Measurements from ENCODE around the gene RPS15.

The RPS15 gene

DNA sequence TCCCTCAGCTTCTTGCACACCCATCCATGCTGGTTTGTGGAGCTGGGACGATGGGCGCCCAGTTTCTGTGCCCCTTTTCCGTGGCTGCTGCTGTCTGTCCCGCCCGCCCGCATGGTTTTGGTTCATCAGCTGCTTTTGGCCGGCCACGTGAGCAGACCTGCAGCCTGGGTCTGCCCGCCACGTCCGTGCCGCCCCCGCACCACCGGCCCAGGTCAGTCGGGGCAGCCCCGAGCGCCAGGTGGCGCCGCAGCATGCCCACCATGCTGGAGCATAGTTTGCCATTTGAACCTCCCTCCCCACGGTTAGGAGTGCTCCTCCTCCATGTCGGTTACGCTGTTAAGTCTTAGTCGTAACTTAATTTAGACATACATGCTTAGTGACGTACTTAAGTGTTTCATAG is 15.3 kb upstream of the RPS15 start:
- Histone ChIP-seq H3K9me3 (replicated peaks; ENCODE audit: insufficient read depth, low read length) (no peaks in the 10 kb centered on the region), H3K36me3 (replicated peaks; ENCODE audit: insufficient read depth, low read length) (peaks cover 46% of the 10 kb centered on the region), H3K4me1 (ENCODE audit: low read length) (no peaks in the 10 kb centered on the region), H3K9me2 (replicated peaks; ENCODE audit: insufficient read depth, low read length) (no peaks in the 10 kb centered on the region), H3K79me2 (ENCODE audit: low read length) (peaks cover 88% of the 10 kb centered on the region), H3K27ac (ENCODE audit: low read length) (no peak overlapping the region), H3K4me2 (ENCODE audit: low read depth, low read length) (no peak overlapping the region), H3F3A (ENCODE audit: insufficient read depth, low read length) (peaks cover 4% of the 10 kb centered on the region; the same call in 1 of the 2 replicates), H3K4me3 (ENCODE audit: low read length) (no peak overlapping the region), H2AFZ (ENCODE audit: low read length) (no peak overlapping the region), H3K9ac (ENCODE audit: low read length) (no peak overlapping the region), H4K20me1 (ENCODE audit: insufficient read depth, low read length) (peaks cover 20% of the 10 kb centered on the region), H3K27me3 (replicated peaks; ENCODE audit: insufficient read depth, low read length) (no peaks in the 10 kb centered on the region)
- TF ChIP-seq EZH2 (optimal IDR thresholded peaks at IDR 0.05; ENCODE audit: low read depth, low read length) (no peak), EZH2phosphoT487 (IDR thresholded peaks at IDR 0.05; ENCODE audit: low read length) (no peak)
- TF ChIP-seq, protein P1, sequence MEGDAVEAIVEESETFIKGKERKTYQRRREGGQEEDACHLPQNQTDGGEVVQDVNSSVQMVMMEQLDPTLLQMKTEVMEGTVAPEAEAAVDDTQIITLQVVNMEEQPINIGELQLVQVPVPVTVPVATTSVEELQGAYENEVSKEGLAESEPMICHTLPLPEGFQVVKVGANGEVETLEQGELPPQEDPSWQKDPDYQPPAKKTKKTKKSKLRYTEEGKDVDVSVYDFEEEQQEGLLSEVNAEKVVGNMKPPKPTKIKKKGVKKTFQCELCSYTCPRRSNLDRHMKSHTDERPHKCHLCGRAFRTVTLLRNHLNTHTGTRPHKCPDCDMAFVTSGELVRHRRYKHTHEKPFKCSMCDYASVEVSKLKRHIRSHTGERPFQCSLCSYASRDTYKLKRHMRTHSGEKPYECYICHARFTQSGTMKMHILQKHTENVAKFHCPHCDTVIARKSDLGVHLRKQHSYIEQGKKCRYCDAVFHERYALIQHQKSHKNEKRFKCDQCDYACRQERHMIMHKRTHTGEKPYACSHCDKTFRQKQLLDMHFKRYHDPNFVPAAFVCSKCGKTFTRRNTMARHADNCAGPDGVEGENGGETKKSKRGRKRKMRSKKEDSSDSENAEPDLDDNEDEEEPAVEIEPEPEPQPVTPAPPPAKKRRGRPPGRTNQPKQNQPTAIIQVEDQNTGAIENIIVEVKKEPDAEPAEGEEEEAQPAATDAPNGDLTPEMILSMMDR (IDR thresholded peaks at IDR 0.05; ENCODE audit: low read length), result no peak
- DNase-seq, result no peak

DNA sequence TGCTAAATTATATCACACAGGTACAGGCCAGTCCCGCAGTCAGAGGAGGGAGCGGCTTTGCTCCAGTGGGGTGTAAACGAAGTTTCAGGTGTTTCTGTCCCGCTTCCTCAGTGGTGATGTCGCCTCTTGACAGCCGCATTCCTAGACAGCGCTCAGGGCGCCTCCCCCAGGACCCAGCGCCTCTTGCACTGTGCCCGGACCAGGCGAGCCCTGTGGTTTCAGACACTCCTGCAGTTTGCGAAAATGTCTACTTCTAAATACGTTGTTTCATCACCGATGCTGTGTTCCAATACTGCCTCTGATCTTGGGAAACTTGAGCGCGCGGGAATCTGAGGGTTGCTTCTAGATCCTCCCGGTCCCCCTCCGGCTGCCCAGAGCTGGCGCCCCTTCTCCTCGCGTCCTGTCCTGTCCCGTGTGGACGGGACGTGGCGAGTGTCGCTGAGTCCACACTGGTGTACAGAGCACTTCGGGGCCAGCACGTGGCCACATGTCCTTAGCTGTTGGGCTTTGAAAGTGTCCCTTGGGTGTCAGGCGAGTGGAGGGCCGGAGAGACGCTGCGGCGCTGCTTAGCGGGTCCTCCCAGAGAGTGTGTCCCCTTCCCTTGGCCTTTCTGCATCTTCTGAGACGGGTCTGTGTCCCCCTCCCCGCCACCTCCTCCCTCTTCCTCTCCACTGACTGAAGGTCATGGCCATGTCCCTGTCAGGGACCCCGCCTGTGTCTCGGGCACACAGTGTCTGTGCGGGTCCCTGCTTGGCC is 14.6 kb upstream of the RPS15 start:
- no peak for TF ChIP-seq EZH2phosphoT487 (IDR thresholded peaks at IDR 0.05; ENCODE audit: low read length)
- TF ChIP-seq, protein P1 (IDR thresholded peaks at IDR 0.05; ENCODE audit: low read length), result no peak
- TF ChIP-seq EZH2 (optimal IDR thresholded peaks at IDR 0.05; ENCODE audit: low read depth, low read length), result no peak
- Histone ChIP-seq H3K27me3 (replicated peaks; ENCODE audit: insufficient read depth, low read length) (no peaks in the 10 kb centered on the region), H2AFZ (ENCODE audit: low read length) (no peak overlapping the region), H3K4me1 (ENCODE audit: low read length) (no peaks in the 10 kb centered on the region), H3K27ac (ENCODE audit: low read length) (no peak overlapping the region), H3K4me3 (ENCODE audit: low read length) (no peak overlapping the region), H3K36me3 (replicated peaks; ENCODE audit: insufficient read depth, low read length) (peaks cover 39% of the 10 kb centered on the region), H3K9me2 (replicated peaks; ENCODE audit: insufficient read depth, low read length) (no peaks in the 10 kb centered on the region), H3K9me3 (replicated peaks; ENCODE audit: insufficient read depth, low read length) (no peaks in the 10 kb centered on the region), H3K79me2 (ENCODE audit: low read length) (peaks cover 82% of the 10 kb centered on the region), H3K9ac (ENCODE audit: low read length) (no peak overlapping the region), H3F3A (ENCODE audit: insufficient read depth, low read length) (peaks cover 4% of the 10 kb centered on the region; the same call in 1 of the 2 replicates), H3K4me2 (ENCODE audit: low read depth, low read length) (no peak overlapping the region), H4K20me1 (ENCODE audit: insufficient read depth, low read length) (peaks cover 15% of the 10 kb centered on the region; the same call in 1 of the 2 replicates)
- DNase-seq, result no peak

DNA sequence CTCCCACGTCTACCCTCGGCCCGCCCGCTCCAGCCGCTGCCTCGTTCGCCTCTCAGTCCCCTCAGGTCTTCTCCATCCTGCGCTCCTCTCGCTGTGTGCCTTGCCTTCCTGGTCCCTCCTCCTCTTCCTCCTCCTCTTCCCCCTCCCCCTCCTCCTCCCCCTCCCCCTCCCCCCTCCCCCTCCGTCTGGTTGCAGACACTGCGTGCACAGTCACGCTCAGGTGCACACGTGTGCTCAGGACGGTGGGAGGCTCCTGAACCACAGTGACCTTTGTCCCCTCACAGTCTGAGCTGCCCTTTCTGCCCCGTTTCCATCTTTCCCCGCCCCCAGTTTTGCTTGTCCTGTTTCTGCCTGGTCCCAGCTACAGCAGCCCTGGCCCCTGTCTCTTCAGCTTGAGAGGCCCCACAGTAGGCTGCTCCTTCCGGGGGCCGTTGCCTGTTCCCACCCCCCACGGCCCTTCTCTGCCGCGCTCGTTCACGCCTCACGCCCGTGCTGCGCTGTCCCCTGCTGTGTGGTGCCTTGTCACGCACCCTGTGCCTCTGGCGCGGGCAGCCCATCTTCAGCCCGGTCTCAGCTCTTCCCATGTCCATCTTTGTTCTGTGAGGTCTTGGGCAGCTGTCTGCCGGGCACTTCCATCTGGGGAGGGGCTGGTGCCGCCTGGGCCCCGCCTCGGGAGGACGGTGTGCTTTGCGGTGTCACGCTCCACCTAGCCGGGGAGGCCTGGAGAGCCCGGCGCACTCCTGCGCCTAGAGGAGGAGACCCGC is 13.8 kb upstream of the RPS15 start:
- H3K36me3 ChIP-seq (replicated peaks; ENCODE audit: insufficient read depth, low read length), result peaks cover 32% of the 10 kb centered on the region

More for the DNA sequence above, 13.8 kb upstream of the RPS15 start:
- H2AFZ ChIP-seq (ENCODE audit: low read length), result no peak overlapping the region
- no peaks in the 10 kb centered on the region for H3K4me1 ChIP-seq (ENCODE audit: low read length)
- peaks cover 82% of the 10 kb centered on the region for H3K79me2 ChIP-seq (ENCODE audit: low read length)
- no peak overlapping the region for H3K4me3 ChIP-seq (ENCODE audit: low read length)
- H3K27me3 ChIP-seq (replicated peaks; ENCODE audit: insufficient read depth, low read length), result no peaks in the 10 kb centered on the region
- no peak overlapping the region for H3K27ac ChIP-seq (ENCODE audit: low read length)
- H3K9me2 ChIP-seq (replicated peaks; ENCODE audit: insufficient read depth, low read length), result no peaks in the 10 kb centered on the region
- TF ChIP-seq EZH2 (optimal IDR thresholded peaks at IDR 0.05; ENCODE audit: low read depth, low read length) (no peak), EZH2phosphoT487 (IDR thresholded peaks at IDR 0.05; ENCODE audit: low read length) (no peak)
- TF ChIP-seq, protein P1 (IDR thresholded peaks at IDR 0.05; ENCODE audit: low read length), result no peak
- no peaks in the 10 kb centered on the region for H3K9me3 ChIP-seq (replicated peaks; ENCODE audit: insufficient read depth, low read length)
- H3K4me2 ChIP-seq (ENCODE audit: low read depth, low read length), result no peak overlapping the region
- peaks cover 4% of the 10 kb centered on the region; the same call in 1 of the 2 replicates for H3F3A ChIP-seq (ENCODE audit: insufficient read depth, low read length)
- H4K20me1 ChIP-seq (ENCODE audit: insufficient read depth, low read length), result peaks cover 7% of the 10 kb centered on the region; the same call in 1 of the 2 replicates
- DNase-seq, result no peak
- no peak overlapping the region for H3K9ac ChIP-seq (ENCODE audit: low read length)

All from MM.1S (cell line).